GM10248 (cell line): ENCODE measurements around the gene EARS2.

ENCODE experiments used
- CTCF ChIA-PET: fragments of 300-600 bp; sonication (Branson Sonifier 250); formaldehyde crosslinking; extraction: SDS; loops from one replicate; lab custom pipeline; 2021; ENCODE audit warnings: antibody characterized with exemption; lab: Yijun Ruan, JAX
- POLR2A ChIA-PET: fragments of 350-650 bp; sonication (Branson Sonifier 250); formaldehyde crosslinking; extraction: SDS; loops from one replicate; lab custom pipeline; 2020; ENCODE audit warnings: antibody characterized with exemption; lab: Yijun Ruan, JAX
- DNase-seq: peaks from one replicate; pipeline ENCODE4 v3.0.0; 2012; ENCODE audit errors: extremely low spot score
- CTCF ChIP-seq: IDR thresholded peaks from 2 replicates; pipeline ENCODE4 v1.5.1; 2012; ENCODE audit warnings: mild to moderate bottlenecking, low read depth; ENCODE audit errors: extremely low read depth, missing control alignments, control extremely low read depth

Gene EARS2

GRCh38 chr16:23482778-23483177 is 74.4 kb downstream of the EARS2 start:
- POLR2A ChIA-PET: no interaction called here
- no peak for TF ChIP-seq CTCF
- CTCF ChIA-PET: interaction anchor here (0.7 to 1.2 kb wide), 2 partner anchors 24 to 47 kb away, joined by 3 to 4 read pairs; no protein-coding TSS in a partner anchor
- no peak for DNase-seq

DNA sequence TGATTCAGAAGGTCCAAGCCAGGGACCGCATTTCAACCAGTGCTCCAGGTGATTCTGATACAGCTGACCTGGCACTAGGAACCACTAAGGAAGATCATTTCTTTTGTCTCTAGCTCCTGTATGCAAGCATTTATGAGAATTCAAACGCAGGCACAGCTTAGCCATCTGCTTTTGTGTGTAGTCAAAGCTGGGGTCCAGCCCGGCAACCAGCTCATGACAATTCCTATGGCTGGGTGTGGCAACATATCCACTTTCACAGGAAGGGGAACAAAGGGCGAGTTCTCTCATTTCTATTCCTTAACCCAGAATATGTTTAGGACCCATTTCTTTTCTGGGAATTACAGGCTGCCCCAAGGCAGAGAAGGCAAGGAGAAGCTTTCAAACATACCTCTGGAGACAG is 76.9 kb downstream of the EARS2 start:
- POLR2A ChIA-PET: interaction anchor here (0.7 kb wide), 1 partner anchor 14 kb away, joined by 3 read pairs; no protein-coding TSS in a partner anchor
- DNase-seq: no peak
- CTCF ChIA-PET: interaction anchor here (0.7 to 1.9 kb wide), 7 partner anchors 12 to 116 kb away, joined by 3 to 5 read pairs (median 3); no protein-coding TSS in a partner anchor
- no peak for TF ChIP-seq CTCF

GRCh38 chr16:23479138-23479537 is 78.0 kb downstream of the EARS2 start:
- TF ChIP-seq CTCF: no peak
- DNase-seq: no peak
- ChIA-PET POLR2A (no interaction called here), CTCF (interaction anchor here (0.8 to 1.9 kb wide), 4 partner anchors 13 to 78 kb away, joined by 3 to 4 read pairs (median 4); partner anchors contain the start of gene UBFD1)

- ChIA-PET CTCF (interaction anchor here (1.3 to 1.9 kb wide), 2 partner anchors 14 to 37 kb away, joined by 4 read pairs; no protein-coding TSS in a partner anchor), POLR2A (no interaction called here)
- no peak for DNase-seq
- no peak for TF ChIP-seq CTCF
These were observed 78.6 kb downstream of the EARS2 start for GRCh38 chr16:23478566-23478965.

GRCh38 chr16:23476289-23476688 is 80.9 kb downstream of the EARS2 start:
- no peak for TF ChIP-seq CTCF
- POLR2A ChIA-PET: no interaction called here
- DNase-seq: no peak
- CTCF ChIA-PET: no interaction called here
